Breast epithelium (tissue), 3 donors: Measurements from ENCODE around the gene SCUBE3.

Experiments
- CTCF ChIP-seq, 3 donors: fragments of 450-650 bp; IDR thresholded peaks; one replicate each; pipeline ENCODE4 v1.5.1; 2016 to 2017; ENCODE audit warnings: antibody characterized with exemption in 3 of 3, mild to moderate bottlenecking in 3 of 3, moderate library complexity in 3 of 3
- POLR2A ChIP-seq: fragments of 450-650 bp; IDR thresholded peaks from one replicate; pipeline ENCODE4 v1.6.1; 2016; ENCODE audit warnings: antibody characterized with exemption, mild to moderate bottlenecking, moderate library complexity

- TF ChIP-seq CTCF (IDR thresholded peaks at IDR 0.05) = no peak
- no peak for TF ChIP-seq POLR2A
Observed at GRCh38 chr6:35170166-35170565, 43.6 kb upstream of the SCUBE3 start.
